Pons (tissue), 1 donor: ENCODE results near the gene ERGIC1.
"Not testable (repeated sequence)": the region's sequence is repeated elsewhere in the genome, so short reads cannot be mapped to it uniquely, and the experiment has no call there.

Experiments used
- DNase-seq: peaks from one replicate; pipeline ENCODE4 v3.0.0-alpha.2; 2016; ENCODE audit warnings: low spot score

Gene ERGIC1

DNA sequence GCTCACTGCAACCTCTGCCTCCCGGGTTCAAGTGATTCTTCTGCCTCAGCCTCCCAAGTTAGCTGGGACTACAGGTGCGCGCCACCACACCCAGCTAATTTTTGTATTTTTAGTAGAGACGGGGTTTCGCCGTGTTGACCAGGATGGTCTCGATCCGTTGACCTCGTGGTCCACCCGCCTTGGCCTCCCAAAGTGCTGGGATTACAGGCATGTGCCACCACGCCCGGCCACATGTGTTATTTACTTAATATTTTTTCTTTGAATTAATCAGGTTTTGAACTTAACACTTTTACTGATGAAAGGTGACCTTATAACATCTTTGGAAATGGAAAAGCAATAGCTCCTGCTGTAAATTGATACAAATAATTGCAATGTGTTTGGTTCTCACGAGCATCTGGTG lies 13.5 kb downstream of the ERGIC1 start:
- DNase-seq: not testable (repeated sequence)

DNA sequence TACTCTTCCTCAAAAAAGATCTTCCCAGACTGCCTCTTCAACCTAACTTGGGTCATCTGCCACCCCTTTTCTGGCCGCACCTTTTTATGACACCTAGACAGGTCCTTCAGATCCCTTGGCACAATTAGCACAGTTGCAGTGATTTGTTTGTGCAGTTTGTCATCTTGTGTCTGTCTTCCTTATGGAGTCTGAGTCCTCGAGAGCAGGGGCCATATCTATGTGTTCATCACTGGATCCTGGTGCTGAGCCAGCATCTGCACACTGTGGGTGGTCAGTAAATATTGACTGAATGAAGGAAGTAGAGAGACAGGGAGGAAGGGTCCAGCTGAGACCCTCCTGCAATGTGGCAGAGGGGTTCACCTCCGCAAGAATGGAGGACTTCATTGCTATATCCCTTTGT lies 14.4 kb downstream of the ERGIC1 start:
- no peak for DNase-seq

DNA sequence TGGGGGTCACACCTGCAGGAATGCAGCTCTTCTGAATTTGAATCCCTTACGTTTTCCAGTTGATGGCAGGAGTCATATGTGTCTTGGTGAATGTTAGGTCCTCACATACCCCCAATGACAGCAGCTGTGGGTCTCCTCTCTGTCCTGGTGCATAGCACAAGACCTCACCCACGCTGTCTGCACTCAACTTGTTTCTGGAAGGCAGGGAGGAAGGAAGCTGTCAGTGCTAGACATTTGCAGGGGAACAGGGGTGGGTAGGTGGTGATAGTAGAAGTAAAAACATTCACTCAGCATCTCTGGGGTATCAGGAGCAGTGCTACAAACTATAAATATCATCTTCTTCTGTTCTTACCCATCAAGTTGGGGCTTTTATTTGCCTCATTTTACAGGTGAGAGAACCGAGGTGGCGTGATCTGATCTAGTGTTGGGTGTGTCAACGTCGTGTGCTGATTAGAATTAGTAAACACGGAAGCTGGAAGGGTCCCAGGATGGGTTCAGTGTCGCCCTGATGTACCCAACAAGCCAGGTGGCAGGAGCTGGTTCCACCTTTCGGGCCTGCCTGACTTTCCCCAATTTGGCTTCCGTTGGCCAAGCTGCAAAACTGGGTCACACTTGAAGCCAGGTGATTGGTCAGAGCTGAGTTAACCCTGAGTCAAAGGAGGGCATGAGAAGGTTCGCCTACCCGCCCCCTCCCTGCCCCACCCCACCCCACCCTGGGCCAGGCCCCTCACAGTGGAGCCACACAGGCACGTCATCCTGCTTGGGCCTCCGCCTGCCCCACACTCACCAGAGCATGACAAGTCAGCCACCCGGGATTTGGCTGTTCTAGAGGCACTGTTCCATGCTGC lies 15.8 kb downstream of the ERGIC1 start:
- no peak for DNase-seq

DNA sequence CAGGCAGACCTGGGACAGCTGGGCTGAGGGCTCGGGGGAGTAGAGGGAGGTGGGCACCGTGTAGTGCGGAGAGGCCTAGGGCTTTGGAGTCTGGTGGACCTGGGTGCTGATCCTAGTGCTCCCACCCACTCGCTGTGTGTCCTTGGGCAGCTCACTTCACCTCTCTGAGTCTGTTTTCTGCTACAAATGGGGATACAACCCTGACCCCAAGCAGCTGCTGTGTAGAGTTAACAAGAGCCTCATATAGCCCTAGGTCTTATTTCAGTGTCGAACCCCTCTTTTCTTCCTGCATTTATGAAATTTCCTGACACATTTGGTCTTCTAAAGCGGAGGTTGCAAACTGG lies 16.4 kb downstream of the ERGIC1 start:
- no peak for DNase-seq

DNA sequence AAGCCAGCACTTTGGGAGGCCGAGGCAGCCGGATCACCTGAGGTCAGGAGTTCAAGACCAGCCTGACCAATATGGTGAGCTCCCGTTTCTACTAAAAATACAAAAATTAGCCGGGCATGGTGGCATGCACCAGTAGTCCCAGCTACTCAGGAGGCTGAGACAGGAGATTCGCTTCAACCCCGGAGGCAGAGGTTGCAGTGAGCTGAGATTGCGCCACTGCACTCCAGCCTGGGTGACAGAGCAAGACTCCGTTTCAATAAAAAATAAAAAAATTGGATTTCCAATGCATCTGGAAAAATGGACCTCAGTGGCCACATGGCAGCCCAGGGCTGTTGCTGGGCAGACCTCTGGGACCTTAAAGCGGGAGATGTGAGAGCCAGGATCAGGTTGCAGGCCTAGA lies 17.2 kb downstream of the ERGIC1 start:
- not testable (repeated sequence) for DNase-seq

DNA sequence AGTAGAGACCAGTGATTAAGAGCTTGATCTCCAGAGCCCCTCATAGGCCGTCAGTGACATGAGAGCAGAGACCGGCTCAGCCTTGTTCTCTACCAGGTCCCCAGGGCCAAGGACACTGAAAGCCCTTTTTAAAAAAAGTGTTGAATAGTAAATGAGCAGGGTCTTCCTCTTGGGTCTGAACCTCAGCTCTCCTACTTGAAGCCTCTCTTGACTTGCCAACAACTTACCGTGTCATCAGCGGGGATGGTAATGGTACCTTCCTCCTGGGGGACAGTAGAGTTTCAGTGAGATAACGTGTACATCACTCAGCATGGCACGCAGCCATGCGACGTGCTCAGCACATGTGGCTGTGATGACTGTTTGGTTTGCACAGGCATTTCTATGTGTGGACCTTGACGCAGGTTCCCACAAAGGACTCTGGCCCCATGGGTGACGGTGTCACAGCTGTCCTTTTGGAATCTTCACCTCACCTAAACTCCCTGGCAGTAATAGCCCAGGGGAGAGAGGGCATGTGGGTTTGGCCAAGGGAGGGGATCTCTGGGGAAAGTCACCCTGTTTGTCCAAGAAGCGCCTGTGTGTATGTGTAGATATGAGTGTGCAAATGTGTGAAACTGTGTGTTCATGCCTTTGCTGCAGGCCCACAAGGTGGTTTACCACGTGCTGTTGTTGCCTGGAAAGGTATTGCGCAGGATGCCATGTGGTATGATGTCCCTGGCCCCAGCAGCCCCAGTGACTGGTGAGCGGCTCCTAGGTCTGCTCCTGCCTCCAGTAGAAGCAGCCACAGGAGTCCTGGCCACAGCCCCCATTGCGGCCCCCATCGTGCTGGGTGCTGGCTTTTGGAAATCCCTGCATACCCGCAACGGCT lies 18.7 kb downstream of the ERGIC1 start:
- no peak for DNase-seq

DNA sequence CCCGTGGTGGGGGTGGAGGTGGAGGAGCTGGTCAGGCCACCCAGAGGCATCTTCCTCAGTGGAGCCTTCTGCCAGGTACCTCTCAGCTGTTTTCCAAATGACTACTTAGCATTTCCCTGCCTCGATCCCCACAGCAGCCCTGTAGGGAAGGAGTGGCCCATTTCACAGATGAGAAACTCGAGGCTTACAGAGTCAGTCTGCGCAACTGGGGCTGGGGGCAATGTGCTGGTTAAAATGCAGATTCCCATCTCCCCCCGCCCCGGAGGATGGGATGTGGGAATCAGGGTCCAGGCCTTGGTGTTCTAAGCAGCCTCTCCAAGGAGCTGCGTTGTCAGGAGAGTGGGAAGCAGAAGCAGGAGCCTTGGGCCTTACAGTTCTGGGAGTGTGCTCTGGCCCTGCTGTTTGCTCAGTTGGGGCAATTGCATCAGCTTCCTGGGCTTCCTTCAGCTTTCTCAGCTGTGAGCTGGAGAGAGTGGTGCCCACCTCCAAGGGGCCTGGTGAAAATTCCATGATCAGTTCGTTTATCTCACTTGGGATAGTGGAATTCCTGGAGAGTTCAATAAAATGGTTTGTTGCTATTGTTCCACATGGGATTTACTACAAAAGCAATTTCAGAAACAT lies 19.4 kb downstream of the ERGIC1 start:
- DNase-seq: no peak

DNA sequence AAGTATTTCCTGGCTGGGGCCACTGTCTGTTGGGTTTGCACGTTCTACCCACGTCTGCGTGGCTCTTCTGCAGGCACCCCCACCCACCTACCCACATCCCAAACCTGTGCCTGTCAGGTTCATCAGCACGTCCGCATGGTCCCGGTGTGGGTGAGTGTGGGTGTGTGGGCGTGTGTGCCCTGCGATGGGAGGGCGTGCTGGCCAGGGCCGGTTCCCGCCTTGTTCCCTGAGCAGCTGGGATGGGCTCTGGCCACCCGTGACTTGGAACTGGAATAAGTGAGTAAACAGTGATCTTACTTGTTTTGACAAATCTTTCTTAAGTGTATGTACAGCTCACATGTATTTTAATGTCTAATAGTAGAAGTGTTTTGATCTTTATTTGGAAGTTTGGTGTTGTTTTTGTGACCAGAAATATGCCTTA lies 20.4 kb downstream of the ERGIC1 start:
- no peak for DNase-seq

DNA sequence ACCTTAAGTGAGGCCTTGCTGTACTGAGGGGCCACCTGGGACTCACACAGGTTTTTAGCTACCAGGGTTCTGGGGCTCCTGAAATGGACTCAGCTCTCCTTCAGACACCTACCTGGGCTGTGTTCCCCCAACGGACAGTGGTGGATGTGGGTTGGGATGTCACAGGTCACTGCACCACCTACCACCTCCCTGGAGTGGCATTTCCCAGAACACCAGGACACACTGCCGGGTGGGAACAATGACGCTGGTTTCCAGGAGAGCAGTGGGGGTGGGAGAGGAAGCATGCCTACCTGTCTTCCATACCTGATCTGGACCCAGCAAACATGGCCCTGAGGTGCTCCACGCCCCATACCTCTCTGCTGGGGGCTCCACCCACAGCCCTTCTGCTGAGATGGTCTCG lies 20.9 kb downstream of the ERGIC1 start:
- DNase-seq: no peak

DNA sequence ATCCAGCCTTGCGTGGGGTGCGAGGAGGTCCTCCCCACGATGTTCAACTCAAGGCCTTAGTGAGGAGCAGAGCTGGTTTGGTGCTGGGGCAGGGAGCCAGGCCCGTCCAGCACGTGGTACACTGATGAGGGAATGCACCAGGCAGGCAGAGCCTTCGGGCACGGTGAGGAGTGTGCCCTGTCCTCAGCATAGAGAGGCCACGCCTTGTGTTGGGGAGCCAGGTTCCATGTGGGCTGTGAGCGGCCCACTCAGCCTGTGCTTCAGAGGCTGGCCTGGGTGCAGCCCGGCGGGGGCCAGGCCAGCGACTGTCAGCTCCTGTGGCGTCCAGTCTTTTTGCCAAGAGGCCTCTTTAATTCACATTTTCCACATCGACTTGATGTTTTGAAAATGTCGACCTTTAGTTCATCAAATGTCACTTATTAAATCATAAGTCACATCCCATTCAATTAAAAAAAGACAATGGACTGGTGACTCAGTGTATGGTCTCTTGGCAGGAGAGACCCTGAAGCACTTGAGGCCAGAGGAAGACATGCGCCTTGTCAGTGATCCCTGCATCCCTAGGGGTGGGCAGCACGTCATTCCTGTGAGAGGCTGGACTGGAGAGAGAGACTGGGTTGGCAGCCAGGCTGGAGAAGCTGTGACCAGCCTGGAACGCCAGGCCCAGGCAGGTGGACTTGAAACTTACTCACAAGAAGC lies 21.7 kb downstream of the ERGIC1 start:
- DNase-seq: no peak

DNA sequence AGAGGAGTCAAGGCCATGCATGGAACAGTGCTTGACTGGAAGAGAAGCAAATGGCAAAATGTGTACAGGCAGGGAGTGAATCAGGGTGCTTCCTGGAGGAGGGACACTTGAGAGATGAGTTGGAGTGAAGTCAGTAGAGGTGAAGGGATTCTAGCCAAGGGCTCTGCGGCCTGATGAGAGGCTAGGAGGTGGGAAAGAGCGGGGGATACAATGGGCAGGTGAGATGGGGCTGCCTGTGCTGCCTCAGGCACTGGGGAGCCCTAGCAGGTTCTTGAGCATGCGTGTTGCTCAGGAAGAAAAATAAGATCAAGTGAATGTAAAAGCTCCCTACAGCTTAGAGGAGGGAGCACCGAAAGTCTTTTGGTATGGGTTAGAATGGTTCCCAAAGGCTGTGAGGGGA lies 22.3 kb downstream of the ERGIC1 start:
- DNase-seq: no peak

DNA sequence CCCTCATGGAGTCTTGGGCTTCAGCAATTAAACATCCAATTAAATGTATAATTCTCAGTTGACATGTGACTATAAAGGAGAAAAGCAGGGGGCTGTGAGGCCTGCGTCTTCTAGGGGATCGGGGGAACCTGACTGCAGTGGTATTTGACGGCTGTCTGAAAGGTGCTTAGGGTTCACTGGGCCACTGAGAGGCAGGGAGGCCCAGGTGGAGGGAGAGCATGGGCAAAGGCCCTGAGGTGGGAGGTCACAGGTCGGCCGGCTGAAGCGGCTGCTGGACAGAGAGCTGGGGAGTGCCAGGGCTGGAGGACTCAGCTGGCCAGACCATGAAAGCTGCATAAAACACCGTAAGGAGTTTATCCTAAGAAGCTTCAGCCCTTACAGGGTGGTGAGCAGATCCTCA lies 23.9 kb downstream of the ERGIC1 start:
- DNase-seq: no peak

DNA sequence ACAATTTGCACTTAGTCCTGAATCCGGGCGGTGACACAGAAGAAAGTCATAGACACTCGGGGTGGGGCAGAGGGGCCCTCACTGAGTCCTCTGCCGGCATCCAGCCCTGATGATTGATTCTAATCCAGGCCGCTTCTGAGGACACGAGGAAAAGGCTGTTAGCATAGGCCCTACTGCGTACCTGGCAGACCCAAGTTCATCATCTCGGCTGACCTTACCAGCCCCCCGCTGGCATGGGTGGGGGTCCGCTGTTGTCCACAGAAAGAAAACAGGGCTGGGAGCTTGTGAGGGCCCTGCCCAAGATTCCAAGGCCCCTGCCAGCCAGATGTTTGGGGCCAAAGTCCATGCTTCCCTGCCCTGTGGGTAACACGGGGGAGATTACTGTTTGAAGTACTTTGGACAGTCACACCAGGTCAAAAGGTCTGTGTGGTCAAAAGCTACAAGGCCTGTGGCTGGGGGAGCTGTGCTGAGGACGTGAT lies 24.5 kb downstream of the ERGIC1 start:
- DNase-seq: no peak

DNA sequence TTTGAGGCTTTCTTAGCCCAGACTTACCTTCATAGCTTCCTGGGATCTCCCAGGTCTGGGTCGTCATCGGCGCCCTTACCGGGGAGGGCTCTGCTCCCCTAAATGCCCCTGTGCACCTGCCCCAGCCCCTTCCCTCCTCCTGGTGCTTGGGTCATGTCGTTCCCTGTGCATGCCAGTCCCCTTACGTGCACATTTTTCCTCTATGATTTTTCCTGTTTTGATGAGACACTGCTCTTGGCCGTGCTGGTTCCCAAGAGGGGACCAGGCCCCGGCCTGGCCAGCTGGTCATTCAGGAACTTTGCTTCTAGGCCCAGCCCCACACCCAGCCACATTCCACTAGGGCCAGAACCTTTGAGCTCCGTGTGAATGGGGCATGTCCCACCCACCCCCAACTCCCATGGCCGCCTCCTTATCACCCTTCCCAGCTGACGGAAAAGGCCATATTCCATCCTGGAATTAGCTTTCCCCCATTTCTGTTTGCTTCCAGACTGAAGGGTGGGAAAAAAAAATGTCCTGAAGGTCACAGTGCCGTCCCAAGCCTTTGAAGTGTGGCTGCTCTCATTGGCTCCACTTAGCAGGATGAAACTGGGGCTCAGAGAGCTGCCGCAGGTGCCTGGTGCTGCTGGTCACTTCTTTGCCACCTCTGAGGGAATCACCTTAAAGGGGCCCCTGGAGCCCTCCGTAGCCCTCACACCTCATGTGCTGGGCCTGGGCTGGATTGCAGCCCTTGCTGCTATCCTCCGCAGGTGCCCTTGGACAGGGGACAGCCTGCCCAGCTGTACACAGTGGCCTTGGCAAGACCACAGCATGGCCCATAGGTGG lies 25.1 kb downstream of the ERGIC1 start:
- no peak for DNase-seq

DNA sequence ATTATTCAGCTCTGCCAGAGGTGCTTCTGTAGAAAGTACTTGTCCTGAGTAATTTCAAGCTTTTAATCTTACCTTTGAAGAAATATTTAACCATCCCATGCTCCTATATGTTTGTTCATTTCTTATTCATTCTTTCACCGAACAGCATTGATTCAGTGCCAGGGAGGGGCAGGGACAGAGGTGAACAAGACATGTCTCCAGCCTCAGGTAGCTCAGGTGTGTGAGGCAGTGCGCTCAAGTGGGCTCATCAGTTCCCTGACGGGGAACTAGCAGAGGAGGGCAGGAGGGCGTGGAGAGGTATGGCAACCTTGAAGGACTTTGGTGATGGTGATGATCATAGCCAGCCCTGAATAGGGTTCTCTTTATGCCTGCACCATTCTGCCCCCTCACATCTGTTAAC lies 25.9 kb downstream of the ERGIC1 start:
- no peak for DNase-seq

DNA sequence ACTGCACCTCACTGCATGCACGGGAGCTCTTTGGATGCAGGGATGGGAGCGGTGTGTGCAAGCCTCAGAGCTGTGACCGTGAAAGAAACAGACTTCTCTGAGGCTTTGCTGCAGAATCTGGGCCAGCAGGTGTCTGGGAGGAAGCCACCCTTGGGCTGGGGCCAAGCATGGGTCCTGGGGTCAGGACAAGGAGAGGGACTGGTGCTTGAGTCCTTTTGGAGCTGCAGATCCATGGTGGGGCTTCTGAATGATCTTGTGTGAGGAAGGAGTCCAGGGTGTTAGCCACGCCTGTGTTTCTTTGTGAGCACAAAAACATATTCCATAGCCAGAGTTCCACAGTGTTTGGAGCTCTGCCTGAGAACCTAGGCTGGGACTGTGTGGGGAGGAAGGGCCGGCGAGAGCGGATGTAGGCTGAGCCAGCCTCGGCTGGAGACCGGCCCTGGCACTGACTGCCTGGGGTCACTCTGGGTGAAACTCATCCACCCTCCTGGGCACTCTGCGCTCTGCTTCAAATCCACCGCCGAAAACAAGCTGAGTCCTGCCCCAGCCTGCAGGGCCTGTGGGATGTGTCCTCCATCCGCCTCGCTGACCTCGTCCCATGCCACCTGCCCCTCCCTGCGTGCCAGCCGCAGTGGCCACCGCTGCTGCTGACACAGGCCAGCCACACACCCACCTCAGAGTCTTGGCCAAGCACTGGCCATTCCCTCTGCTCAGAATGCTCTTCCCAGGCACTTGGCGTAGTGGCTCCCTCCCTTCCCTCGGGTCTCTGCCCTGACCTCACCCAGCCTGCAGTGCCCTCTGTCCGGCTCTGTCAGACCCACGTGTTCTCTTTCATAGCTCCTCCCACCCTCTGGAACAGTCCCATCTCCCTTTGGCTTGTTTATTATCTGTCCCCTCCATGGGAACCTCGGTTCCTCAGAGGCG lies 26.7 kb downstream of the ERGIC1 start:
- peak; percentile 88 for DNase-seq

DNA sequence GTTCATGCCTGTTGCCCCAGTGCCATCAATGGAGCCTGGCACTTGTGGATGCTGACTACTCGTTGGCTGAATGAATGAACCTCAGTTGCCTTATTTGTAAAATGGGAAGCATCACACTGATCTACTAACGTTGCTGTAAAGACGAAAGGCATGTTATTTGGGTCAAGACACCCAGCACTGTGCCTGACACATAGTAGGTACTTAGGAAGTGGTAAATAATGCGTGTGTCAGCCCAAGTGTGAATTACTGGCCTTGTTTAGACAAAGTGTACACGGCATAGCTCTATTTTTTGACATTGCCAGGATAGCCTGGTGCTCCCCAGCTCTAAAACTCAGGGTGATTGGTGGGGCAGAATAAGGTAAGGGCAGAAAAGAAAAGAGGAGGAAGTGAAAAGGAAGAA lies 27.4 kb downstream of the ERGIC1 start:
- no peak for DNase-seq

DNA sequence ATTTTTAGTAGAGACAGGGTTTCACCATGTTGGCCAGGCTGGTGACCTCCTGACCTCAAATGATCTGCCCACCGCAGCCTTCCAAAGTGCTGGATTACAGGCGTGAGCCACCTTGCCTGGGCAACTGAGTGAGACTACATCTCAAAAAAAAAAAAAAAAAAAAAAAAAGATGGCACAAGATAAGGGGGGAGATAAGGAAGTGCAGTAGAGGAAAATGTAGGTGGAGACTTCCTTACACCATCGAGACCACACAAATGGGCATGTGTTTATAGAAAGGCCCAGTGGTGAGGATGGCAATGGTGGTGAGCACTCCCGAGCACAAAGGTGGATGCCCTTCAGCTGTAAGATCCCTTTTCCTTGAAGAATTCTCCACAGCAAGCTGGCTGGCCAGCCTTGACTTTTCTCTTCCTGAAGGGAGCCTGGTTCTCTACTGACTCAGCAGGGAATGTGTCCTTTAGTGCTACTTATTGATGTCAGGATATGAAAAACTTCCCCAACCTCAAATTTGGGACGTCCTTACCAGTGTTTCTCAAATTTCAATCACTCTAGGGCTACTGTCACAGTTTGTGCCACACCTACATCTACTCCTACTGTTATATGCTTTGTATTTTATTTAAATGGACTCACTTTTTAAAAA lies 28.2 kb downstream of the ERGIC1 start:
- no peak for DNase-seq

DNA sequence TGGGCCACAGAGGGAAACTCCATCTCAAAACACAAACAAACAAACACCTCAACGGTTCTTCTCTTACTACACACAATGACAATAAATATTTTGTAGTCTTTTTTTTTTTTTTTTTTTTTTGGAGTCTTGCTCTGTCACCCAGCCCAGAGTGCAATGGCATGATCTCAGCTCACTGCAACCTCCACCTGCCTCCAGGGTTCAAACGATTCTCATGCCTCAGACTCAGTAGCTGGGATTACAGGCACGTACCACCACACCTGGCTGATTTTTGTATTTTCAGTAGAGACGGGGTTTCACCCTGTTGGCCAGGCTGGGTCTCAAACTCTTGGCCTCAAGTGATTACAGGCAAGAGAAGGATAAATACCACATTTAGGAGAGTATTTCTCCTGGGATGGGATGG lies 30.1 kb downstream of the ERGIC1 start:
- not testable (repeated sequence) for DNase-seq

DNA sequence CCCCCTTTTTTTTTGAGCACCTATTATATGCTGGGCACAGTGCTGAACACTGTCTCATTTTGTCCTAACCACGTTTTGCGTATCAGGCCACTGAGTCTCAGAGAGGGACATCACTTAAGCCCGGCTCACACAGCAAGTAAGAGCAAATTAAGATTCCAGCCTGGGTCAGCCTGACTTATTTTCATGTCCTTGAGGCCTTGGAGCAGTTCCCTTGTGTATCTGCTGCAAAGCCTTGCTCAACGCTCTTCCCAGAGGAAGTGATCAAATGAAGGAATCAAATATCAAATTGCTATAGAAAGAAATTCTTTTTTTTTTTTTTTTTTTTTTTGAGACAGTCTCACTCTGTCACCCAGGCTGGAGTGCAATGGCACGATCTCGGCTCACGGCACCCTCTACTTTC lies 30.7 kb downstream of the ERGIC1 start:
- DNase-seq: no peak
